T-helper 2 cell treated with Interferon-gamma antibody and Interleukin-4, amounts not matched to agents 5 μg/mL and 100 μg/mL, for 36 hours (primary cell): ENCODE measurements around the gene SEMA4D.

ENCODE experiments used
- DNase-seq: peaks from one replicate; pipeline ENCODE4 v3.0.0; 2021; ENCODE audit warnings: low spot score
- H3K27ac Mint-ChIP-seq: one replicate; pipeline ENCODE4 v1.8.0; 2021; ENCODE audit warnings: mild to moderate bottlenecking, mixed read lengths
- H3K27me3 Mint-ChIP-seq: one replicate; pipeline ENCODE4 v1.8.0; 2021; ENCODE audit warnings: low read depth, mixed read lengths
- H3K36me3 Mint-ChIP-seq: one replicate; pipeline ENCODE4 v1.8.0; 2021; ENCODE audit warnings: low read depth, mixed read lengths
- H3K4me1 Mint-ChIP-seq: one replicate; pipeline ENCODE4 v1.8.0; 2021; ENCODE audit warnings: low read depth, mixed read lengths
- H3K4me3 Mint-ChIP-seq: one replicate; pipeline ENCODE4 v1.8.0; 2022; ENCODE audit warnings: mild to moderate bottlenecking, moderate library complexity, mixed read lengths
- H3K9me3 Mint-ChIP-seq: one replicate; pipeline ENCODE4 v1.8.0; 2021; ENCODE audit warnings: mixed read lengths

The SEMA4D gene

GRCh38 chr9:89367726-89368437 is 130.0 kb downstream of the SEMA4D start:
- Mint-ChIP-seq H3K9me3 (no peaks in the 10 kb centered on the region), H3K27ac (no peak overlapping the region), H3K36me3 (peaks cover 11% of the 10 kb centered on the region), H3K4me1 (peaks cover 12% of the 10 kb centered on the region), H3K4me3 (no peak overlapping the region), H3K27me3 (no peaks in the 10 kb centered on the region)
- no peak for DNase-seq

GRCh38 chr9:89367281-89367680 is 130.6 kb downstream of the SEMA4D start:
- no peak overlapping the region for H3K4me3 Mint-ChIP-seq
- H3K27ac Mint-ChIP-seq = no peak overlapping the region
- H3K9me3 Mint-ChIP-seq = no peaks in the 10 kb centered on the region
- H3K4me1 Mint-ChIP-seq = peaks cover 6% of the 10 kb centered on the region
- H3K27me3 Mint-ChIP-seq = no peaks in the 10 kb centered on the region
- peaks cover 10% of the 10 kb centered on the region for H3K36me3 Mint-ChIP-seq
- DNase-seq = no peak

GRCh38 chr9:89366711-89367110 is 131.2 kb downstream of the SEMA4D start:
- no peak overlapping the region for H3K27ac Mint-ChIP-seq
- DNase-seq = no peak
- no peak overlapping the region for H3K4me3 Mint-ChIP-seq
- peaks cover 13% of the 10 kb centered on the region for H3K36me3 Mint-ChIP-seq
- H3K4me1 Mint-ChIP-seq = peaks cover 4% of the 10 kb centered on the region
- no peaks in the 10 kb centered on the region for H3K27me3 Mint-ChIP-seq
- no peaks in the 10 kb centered on the region for H3K9me3 Mint-ChIP-seq

- no peak for DNase-seq
- peaks cover 10% of the 10 kb centered on the region for H3K4me1 Mint-ChIP-seq
- H3K4me3 Mint-ChIP-seq = no peak overlapping the region
- H3K36me3 Mint-ChIP-seq = peaks cover 25% of the 10 kb centered on the region
- H3K27me3 Mint-ChIP-seq = no peaks in the 10 kb centered on the region
- H3K27ac Mint-ChIP-seq = no peak overlapping the region
- H3K9me3 Mint-ChIP-seq = no peaks in the 10 kb centered on the region
Measured at GRCh38 chr9:89365532-89365912, 132.4 kb downstream of the SEMA4D start.

GRCh38 chr9:89364666-89365531 is 133.0 kb downstream of the SEMA4D start:
- Mint-ChIP-seq H3K9me3 (no peaks in the 10 kb centered on the region), H3K27me3 (no peaks in the 10 kb centered on the region), H3K36me3 (peaks cover 30% of the 10 kb centered on the region), H3K4me3 (no peak overlapping the region), H3K4me1 (peaks cover 15% of the 10 kb centered on the region), H3K27ac (no peak overlapping the region)
- no peak for DNase-seq

- Mint-ChIP-seq H3K27ac (no peak overlapping the region), H3K36me3 (peaks cover 37% of the 10 kb centered on the region), H3K4me1 (peaks cover 15% of the 10 kb centered on the region), H3K27me3 (no peaks in the 10 kb centered on the region), H3K4me3 (no peak overlapping the region), H3K9me3 (no peaks in the 10 kb centered on the region)
- no peak for DNase-seq
Measured at GRCh38 chr9:89363921-89364665, 133.8 kb downstream of the SEMA4D start.

- Mint-ChIP-seq H3K4me3 (no peak overlapping the region), H3K27me3 (no peaks in the 10 kb centered on the region), H3K27ac (no peak overlapping the region), H3K36me3 (peaks cover 43% of the 10 kb centered on the region), H3K4me1 (peaks cover 12% of the 10 kb centered on the region), H3K9me3 (no peaks in the 10 kb centered on the region)
- no peak for DNase-seq
Measured at GRCh38 chr9:89363311-89363670, 134.6 kb downstream of the SEMA4D start.

GRCh38 chr9:89362647-89363310 is 135.1 kb downstream of the SEMA4D start:
- H3K4me3 Mint-ChIP-seq = no peak overlapping the region
- DNase-seq = no peak
- no peaks in the 10 kb centered on the region for H3K27me3 Mint-ChIP-seq
- no peaks in the 10 kb centered on the region for H3K9me3 Mint-ChIP-seq
- H3K27ac Mint-ChIP-seq = no peak overlapping the region
- H3K36me3 Mint-ChIP-seq = peaks cover 47% of the 10 kb centered on the region
- peaks cover 12% of the 10 kb centered on the region for H3K4me1 Mint-ChIP-seq

- no peak for DNase-seq
- Mint-ChIP-seq H3K4me3 (no peak overlapping the region), H3K27me3 (no peaks in the 10 kb centered on the region), H3K36me3 (peaks cover 53% of the 10 kb centered on the region), H3K4me1 (peaks cover 17% of the 10 kb centered on the region), H3K9me3 (no peaks in the 10 kb centered on the region), H3K27ac (peak overlapping the region; percentile 36)
Measured at GRCh38 chr9:89361816-89362646, 135.9 kb downstream of the SEMA4D start.

GRCh38 chr9:89361031-89361430 is 136.9 kb downstream of the SEMA4D start:
- peaks cover 17% of the 10 kb centered on the region for H3K4me1 Mint-ChIP-seq
- no peak for DNase-seq
- no peaks in the 10 kb centered on the region for H3K9me3 Mint-ChIP-seq
- H3K27me3 Mint-ChIP-seq = no peaks in the 10 kb centered on the region
- peaks cover 62% of the 10 kb centered on the region for H3K36me3 Mint-ChIP-seq
- no peak overlapping the region for H3K4me3 Mint-ChIP-seq
- H3K27ac Mint-ChIP-seq = peak overlapping the region; percentile 53

- Mint-ChIP-seq H3K27ac (peak overlapping the region; percentile 53), H3K4me1 (peaks cover 17% of the 10 kb centered on the region), H3K9me3 (no peaks in the 10 kb centered on the region), H3K36me3 (peaks cover 65% of the 10 kb centered on the region), H3K4me3 (no peak overlapping the region), H3K27me3 (no peaks in the 10 kb centered on the region)
- DNase-seq = no peak
Measured at GRCh38 chr9:89360465-89360864, 137.4 kb downstream of the SEMA4D start.

- no peak for DNase-seq
- peaks cover 17% of the 10 kb centered on the region for H3K4me1 Mint-ChIP-seq
- no peaks in the 10 kb centered on the region for H3K27me3 Mint-ChIP-seq
- peak overlapping the region; percentile 23 for H3K27ac Mint-ChIP-seq
- H3K4me3 Mint-ChIP-seq = no peak overlapping the region
- H3K36me3 Mint-ChIP-seq = peaks cover 67% of the 10 kb centered on the region
- no peaks in the 10 kb centered on the region for H3K9me3 Mint-ChIP-seq
Measured at GRCh38 chr9:89359751-89360261, 138.1 kb downstream of the SEMA4D start.

- H3K4me1 Mint-ChIP-seq = peaks cover 17% of the 10 kb centered on the region
- no peak for DNase-seq
Measured at GRCh38 chr9:89358985-89359384, 138.9 kb downstream of the SEMA4D start.

More at GRCh38 chr9:89358985-89359384, 138.9 kb downstream of the SEMA4D start:
- Mint-ChIP-seq H3K27me3 (no peaks in the 10 kb centered on the region), H3K9me3 (no peaks in the 10 kb centered on the region), H3K27ac (no peak overlapping the region), H3K36me3 (peaks cover 70% of the 10 kb centered on the region), H3K4me3 (no peak overlapping the region)
